Nephron progenitor cell (in vitro differentiated cells): ENCODE results near the gene HOXA11.
A peak's percentile ranks its signal among the peaks of the same experiment; 100 is the strongest.

Source experiments
- DNase-seq: peaks from one replicate; pipeline ENCODE4 v3.0.0; 2021
- H3K27ac Mint-ChIP-seq: 2 replicates; pipeline ENCODE4 v1.8.0; 2021; ENCODE audit warnings: mild to moderate bottlenecking, moderate library complexity, mixed read lengths
- H3K27me3 Mint-ChIP-seq: 2 replicates; pipeline ENCODE4 v1.8.0; 2021; ENCODE audit warnings: mild to moderate bottlenecking, low read depth, mixed read lengths; ENCODE audit not compliant: poor library complexity
- H3K36me3 Mint-ChIP-seq: 2 replicates; pipeline ENCODE4 v1.8.0; 2021; ENCODE audit warnings: low read depth, mixed read lengths
- H3K4me1 Mint-ChIP-seq: 2 replicates; pipeline ENCODE4 v1.8.0; 2021; ENCODE audit warnings: mixed read lengths
- H3K4me3 Mint-ChIP-seq: 2 replicates; pipeline ENCODE4 v1.8.0; 2021; ENCODE audit warnings: mild to moderate bottlenecking, moderate library complexity, mixed read lengths
- H3K9me3 Mint-ChIP-seq: 2 replicates; pipeline ENCODE4 v1.8.0; 2021; ENCODE audit warnings: mild to moderate bottlenecking, moderate library complexity, mixed read lengths
- TF ChIP-seq, protein P1 (sequence below): fragments of 200-600 bp; sonication (generic); IDR thresholded peaks from 2 replicates; pipeline ENCODE4 v1.5.0; 2021; ENCODE audit warnings: antibody characterized with exemption

The HOXA11 gene

GRCh38 chr7:27148756-27149641 lies 36.0 kb downstream of the HOXA11 start:
- peak overlapping the region; percentile 100 for H3K27ac Mint-ChIP-seq
- peak; percentile 39 for DNase-seq
- peaks cover 15% of the 10 kb centered on the region for H3K27me3 Mint-ChIP-seq
- H3K4me3 Mint-ChIP-seq: peak overlapping the region; percentile 97
- peaks cover 93% of the 10 kb centered on the region for H3K36me3 Mint-ChIP-seq
- peaks cover 43% of the 10 kb centered on the region for H3K4me1 Mint-ChIP-seq
- TF ChIP-seq, protein P1, sequence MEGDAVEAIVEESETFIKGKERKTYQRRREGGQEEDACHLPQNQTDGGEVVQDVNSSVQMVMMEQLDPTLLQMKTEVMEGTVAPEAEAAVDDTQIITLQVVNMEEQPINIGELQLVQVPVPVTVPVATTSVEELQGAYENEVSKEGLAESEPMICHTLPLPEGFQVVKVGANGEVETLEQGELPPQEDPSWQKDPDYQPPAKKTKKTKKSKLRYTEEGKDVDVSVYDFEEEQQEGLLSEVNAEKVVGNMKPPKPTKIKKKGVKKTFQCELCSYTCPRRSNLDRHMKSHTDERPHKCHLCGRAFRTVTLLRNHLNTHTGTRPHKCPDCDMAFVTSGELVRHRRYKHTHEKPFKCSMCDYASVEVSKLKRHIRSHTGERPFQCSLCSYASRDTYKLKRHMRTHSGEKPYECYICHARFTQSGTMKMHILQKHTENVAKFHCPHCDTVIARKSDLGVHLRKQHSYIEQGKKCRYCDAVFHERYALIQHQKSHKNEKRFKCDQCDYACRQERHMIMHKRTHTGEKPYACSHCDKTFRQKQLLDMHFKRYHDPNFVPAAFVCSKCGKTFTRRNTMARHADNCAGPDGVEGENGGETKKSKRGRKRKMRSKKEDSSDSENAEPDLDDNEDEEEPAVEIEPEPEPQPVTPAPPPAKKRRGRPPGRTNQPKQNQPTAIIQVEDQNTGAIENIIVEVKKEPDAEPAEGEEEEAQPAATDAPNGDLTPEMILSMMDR: no peak
- peaks cover 4% of the 10 kb centered on the region for H3K9me3 Mint-ChIP-seq

DNA sequence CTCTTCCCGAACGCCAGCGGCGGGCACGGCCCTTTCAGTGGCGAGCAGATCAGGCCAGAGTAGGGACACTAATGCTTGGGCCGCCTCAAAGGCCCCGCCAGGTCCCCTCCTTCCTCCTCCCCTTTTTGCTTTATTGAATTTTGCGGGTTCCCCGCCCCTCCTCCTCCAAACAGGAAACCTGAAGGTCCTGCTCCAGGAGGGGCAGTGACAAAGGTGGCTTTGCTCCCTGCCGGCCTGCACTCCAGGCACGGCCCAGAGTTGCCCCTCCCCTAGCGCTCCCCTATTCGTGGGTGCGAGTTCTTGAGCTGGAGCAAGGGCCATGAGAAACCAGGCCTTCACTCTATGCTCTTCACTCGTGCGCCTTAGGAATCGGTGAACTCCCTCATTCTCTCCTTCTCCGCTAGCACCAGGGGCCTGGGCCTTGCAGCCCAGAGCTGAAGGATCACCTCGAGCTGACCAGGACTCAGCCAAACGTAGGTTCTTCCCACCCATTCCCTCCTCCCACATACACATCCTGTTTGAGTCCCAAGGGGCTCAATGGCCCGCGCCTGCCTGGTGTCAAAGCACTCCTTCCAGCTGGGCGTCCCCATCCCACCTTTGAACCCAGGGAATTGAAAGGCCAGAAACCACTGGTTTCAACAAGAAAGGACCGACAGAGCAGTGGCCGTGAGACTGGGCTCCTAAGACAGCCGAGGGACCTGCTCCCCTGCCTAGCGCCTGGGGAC lies 36.8 kb downstream of the HOXA11 start:
- peak; percentile 38 for DNase-seq
- H3K27me3 Mint-ChIP-seq: peaks cover 18% of the 10 kb centered on the region
- peaks cover 93% of the 10 kb centered on the region for H3K36me3 Mint-ChIP-seq
- peaks cover 37% of the 10 kb centered on the region for H3K4me1 Mint-ChIP-seq
- H3K27ac Mint-ChIP-seq: peak overlapping the region; percentile 100
- TF ChIP-seq, protein P1: no peak
- H3K9me3 Mint-ChIP-seq: peaks cover 4% of the 10 kb centered on the region
- H3K4me3 Mint-ChIP-seq: peak overlapping the region; percentile 97

- peak within 1 kb of the TSS; percentile 100 for H3K27ac Mint-ChIP-seq
- peaks cover 95% of the 10 kb centered on the region for H3K36me3 Mint-ChIP-seq
- peaks cover 4% of the 10 kb centered on the region for H3K9me3 Mint-ChIP-seq
- DNase-seq: peak; percentile 69
- TF ChIP-seq, protein P1: no peak
- H3K4me3 Mint-ChIP-seq: peak within 1 kb of the TSS; percentile 97
- H3K4me1 Mint-ChIP-seq: peaks cover 38% of the 10 kb centered on the region
- peaks cover 22% of the 10 kb centered on the region for H3K27me3 Mint-ChIP-seq
Observed at GRCh38 chr7:27147199-27148030, 37.6 kb downstream of the HOXA11 start, which contains the start of gene HOXA6. HOXA6 (minus strand) TSS chr7:27147774; CDS start chr7:27147749, 25 bp downstream.

DNA sequence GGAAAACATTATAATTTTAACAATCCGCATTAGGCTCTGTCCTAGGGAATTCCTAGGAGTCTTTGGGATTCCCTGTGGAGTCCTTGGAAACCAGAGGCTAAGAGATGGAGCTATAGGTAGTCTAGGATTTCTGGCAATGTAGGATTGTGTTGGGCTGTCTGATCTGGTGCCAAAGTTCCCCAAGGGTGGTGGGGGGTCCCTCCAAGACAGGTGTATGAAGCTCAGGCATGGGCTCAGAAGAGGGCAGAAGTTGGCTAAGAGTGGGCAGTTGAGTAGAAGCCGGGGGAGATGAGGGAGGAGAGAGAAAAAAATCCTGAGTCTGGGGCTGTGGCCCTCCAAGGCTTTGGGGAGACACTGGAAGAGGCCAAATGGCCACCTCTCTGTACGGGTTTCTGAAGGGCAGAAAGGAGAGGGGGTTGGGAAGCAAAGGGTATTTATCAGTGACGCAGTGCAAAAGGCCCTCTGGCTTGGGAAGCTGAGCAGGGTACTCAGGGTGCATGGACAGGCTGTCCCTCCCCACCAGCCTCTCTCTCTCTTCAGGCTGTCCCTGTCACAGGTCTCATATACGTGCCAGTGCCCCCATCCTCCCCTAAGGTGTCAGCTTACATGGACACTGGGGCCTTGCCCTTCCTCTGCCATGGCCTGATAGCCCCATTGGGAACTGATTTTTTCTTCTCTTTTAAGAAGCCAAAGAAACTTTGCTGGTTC lies 38.4 kb downstream of the HOXA11 start:
- H3K27ac Mint-ChIP-seq: peak overlapping the region; percentile 99
- peak; percentile 50 for DNase-seq
- peaks cover 17% of the 10 kb centered on the region for H3K27me3 Mint-ChIP-seq
- peaks cover 44% of the 10 kb centered on the region for H3K4me1 Mint-ChIP-seq
- TF ChIP-seq, protein P1: no peak
- peak overlapping the region; percentile 97 for H3K4me3 Mint-ChIP-seq
- peaks cover 3% of the 10 kb centered on the region for H3K9me3 Mint-ChIP-seq
- peaks cover 95% of the 10 kb centered on the region for H3K36me3 Mint-ChIP-seq

DNA sequence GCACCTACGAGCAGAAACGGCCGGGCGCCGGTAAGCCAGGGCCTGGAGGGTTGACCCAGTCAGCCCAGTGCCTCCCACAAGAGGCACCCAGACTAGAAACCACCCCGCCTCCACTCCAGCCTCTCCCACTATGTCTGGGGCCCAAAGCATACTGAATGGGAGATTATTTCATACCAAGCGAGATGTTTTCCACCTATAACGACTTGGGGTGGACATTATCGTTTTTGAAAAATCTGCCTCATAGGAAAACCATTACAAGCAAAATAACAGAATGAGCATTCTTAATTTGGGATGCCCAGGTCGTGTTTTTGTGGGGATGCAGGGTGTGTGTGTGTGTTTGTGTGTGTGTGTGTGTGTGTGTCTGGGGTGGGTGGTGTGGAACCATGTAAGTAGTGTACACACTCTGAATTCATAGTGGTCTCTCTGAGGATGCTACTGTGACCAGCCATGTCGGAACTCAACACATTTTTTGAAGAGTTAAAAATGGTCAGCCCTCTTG lies 39.1 kb downstream of the HOXA11 start:
- Mint-ChIP-seq H3K4me3 (peak overlapping the region; percentile 97), H3K27me3 (peaks cover 17% of the 10 kb centered on the region), H3K27ac (peak overlapping the region; percentile 99), H3K9me3 (no peaks in the 10 kb centered on the region), H3K36me3 (peaks cover 95% of the 10 kb centered on the region), H3K4me1 (peaks cover 51% of the 10 kb centered on the region)
- TF ChIP-seq, protein P1: no peak
- no peak for DNase-seq
